ENCODE data around the gene ZNF593.

DNA sequence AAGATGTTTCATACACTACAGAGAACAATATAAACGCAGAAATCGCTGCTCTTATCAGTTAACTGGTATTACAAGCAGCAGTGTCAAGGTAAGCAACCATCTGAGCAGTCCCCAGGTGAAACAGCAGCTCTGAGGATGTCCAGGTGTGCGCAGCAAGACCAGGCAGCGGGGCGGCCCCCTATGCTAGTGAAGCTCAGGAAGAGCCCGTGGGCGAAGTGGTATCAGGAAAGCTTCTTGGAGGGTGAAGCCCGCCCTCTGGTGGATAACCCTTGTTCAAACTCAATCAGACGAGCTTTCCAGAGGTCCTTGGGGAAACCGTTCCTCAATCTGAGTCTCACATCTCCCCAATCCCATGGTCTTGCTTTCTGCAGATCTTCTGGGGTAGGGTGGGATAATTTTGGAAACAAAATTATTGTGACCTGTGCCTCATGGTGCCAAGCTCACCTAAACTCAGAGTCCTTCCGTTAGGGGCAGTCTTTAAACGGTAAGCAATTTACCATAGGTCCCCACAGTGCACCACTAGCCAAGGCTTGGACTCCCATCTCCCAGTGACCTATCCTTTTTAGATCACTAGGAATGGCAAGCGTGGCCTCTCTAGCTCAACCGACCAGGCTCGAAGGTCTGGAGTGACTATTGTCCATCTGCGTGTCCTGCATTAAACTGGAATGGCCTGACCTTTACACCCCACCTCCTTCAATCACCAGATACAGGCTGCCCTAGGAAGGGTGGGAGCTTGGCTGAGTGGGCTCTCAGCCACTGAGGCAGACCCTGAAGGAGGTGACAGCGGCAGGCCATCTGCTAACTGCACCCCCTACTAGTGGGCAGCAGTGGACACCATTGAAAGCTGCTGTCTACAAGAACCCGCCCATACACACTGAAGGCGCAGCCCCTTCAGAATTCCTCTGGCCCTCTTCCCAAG lies 24.4 kb upstream of the ZNF593 start:
- TF ChIP-seq, protein P1, sequence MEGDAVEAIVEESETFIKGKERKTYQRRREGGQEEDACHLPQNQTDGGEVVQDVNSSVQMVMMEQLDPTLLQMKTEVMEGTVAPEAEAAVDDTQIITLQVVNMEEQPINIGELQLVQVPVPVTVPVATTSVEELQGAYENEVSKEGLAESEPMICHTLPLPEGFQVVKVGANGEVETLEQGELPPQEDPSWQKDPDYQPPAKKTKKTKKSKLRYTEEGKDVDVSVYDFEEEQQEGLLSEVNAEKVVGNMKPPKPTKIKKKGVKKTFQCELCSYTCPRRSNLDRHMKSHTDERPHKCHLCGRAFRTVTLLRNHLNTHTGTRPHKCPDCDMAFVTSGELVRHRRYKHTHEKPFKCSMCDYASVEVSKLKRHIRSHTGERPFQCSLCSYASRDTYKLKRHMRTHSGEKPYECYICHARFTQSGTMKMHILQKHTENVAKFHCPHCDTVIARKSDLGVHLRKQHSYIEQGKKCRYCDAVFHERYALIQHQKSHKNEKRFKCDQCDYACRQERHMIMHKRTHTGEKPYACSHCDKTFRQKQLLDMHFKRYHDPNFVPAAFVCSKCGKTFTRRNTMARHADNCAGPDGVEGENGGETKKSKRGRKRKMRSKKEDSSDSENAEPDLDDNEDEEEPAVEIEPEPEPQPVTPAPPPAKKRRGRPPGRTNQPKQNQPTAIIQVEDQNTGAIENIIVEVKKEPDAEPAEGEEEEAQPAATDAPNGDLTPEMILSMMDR (conservative IDR thresholded peaks at IDR 0.05 in 1 of 2, IDR thresholded peaks at IDR 0.05 in 1 of 2; ENCODE audit: extremely low read depth in 1 of 2, insufficient read depth in 1 of 2, low read depth in 1 of 2, low read length in 2 of 2) = peak; percentile 59 to 77
- TF ChIP-seq EZH2 (IDR thresholded peaks at IDR 0.05; ENCODE audit: borderline replicate concordance, low read length) = no peak
